Measurements from ENCODE around the gene INPP5A.
"Not testable (repeated sequence)": the region's sequence is repeated elsewhere in the genome, so short reads cannot be mapped to it uniquely, and the experiment has no call there.

INPP5A gene

GRCh38 chr10:132787495-132788179 lies 250.1 kb downstream of the INPP5A start:
- DNase-seq: no peak

GRCh38 chr10:132788180-132788830 lies 250.7 kb downstream of the INPP5A start:
- DNase-seq: peak in 5 of 14 donors; percentile 36 to 48 (median 42)

GRCh38 chr10:132788831-132789219 lies 251.2 kb downstream of the INPP5A start:
- DNase-seq: no peak

GRCh38 chr10:132789659-132790148 lies 252.1 kb downstream of the INPP5A start:
- DNase-seq: no peak

- no peak for DNase-seq
Observed at GRCh38 chr10:132790470-132790869, 252.9 kb downstream of the INPP5A start.

- no peak for DNase-seq
Observed at GRCh38 chr10:132790934-132791829, 253.6 kb downstream of the INPP5A start.

GRCh38 chr10:132792099-132792498 lies 254.5 kb downstream of the INPP5A start:
- not testable (repeated sequence) for DNase-seq

GRCh38 chr10:132792796-132793195 lies 255.2 kb downstream of the INPP5A start:
- DNase-seq: no peak

- DNase-seq: no peak
Observed at GRCh38 chr10:132793213-132793612, 255.6 kb downstream of the INPP5A start.

- DNase-seq: no peak
Observed at GRCh38 chr10:132793871-132794849, 256.6 kb downstream of the INPP5A start.

GRCh38 chr10:132796846-132797245 lies 259.3 kb downstream of the INPP5A start:
- DNase-seq: no peak

- not testable (repeated sequence) for DNase-seq
Observed at GRCh38 chr10:132797986-132798385, 260.4 kb downstream of the INPP5A start.

GRCh38 chr10:132798403-132798802 lies 260.8 kb downstream of the INPP5A start:
- DNase-seq: no peak

- no peak for DNase-seq
Observed at GRCh38 chr10:132798876-132799275, 261.3 kb downstream of the INPP5A start.

- DNase-seq: no peak
Observed at GRCh38 chr10:132799865-132800264, 262.3 kb downstream of the INPP5A start.

GRCh38 chr10:132802048-132802447 lies 264.5 kb downstream of the INPP5A start:
- DNase-seq: no peak

- DNase-seq: no peak
Observed at GRCh38 chr10:132802694-132803320, 265.2 kb downstream of the INPP5A start.

GRCh38 chr10:132803416-132804210 lies 266.0 kb downstream of the INPP5A start:
- no peak for DNase-seq

GRCh38 chr10:132804287-132804686 lies 266.7 kb downstream of the INPP5A start:
- DNase-seq: no peak

GRCh38 chr10:132804785-132805426 lies 267.3 kb downstream of the INPP5A start:
- no peak for DNase-seq
